GM12873 (cell line): ENCODE data around the gene ENTPD6.

Experiments used
- CTCF ChIP-seq: IDR thresholded peaks from 2 replicates; pipeline ENCODE4 v1.5.1; 2012; ENCODE audit warnings: low read depth, mild to moderate bottlenecking, moderate library complexity, low read length, control low read depth; ENCODE audit not compliant: insufficient read depth; ENCODE audit errors: missing control alignments

ENTPD6 gene

GRCh38 chr20:25247956-25248785, 52.7 kb downstream of the ENTPD6 start, which contains the start of gene PYGB:
PYGB (plus strand) TSS chr20:25248085; CDS start chr20:25248179, 94 bp downstream.
- peak; percentile 6 for TF ChIP-seq CTCF

GRCh38 chr20:25248786-25249172, 53.3 kb downstream of the ENTPD6 start:
- no peak for TF ChIP-seq CTCF

GRCh38 chr20:25249198-25249931, 53.9 kb downstream of the ENTPD6 start:
- no peak for TF ChIP-seq CTCF

- TF ChIP-seq CTCF = no peak
Measured at GRCh38 chr20:25250508-25250907, 55.0 kb downstream of the ENTPD6 start.

- TF ChIP-seq CTCF = no peak
Measured at GRCh38 chr20:25251019-25251418, 55.5 kb downstream of the ENTPD6 start.

GRCh38 chr20:25251558-25251957, 56.0 kb downstream of the ENTPD6 start:
- no peak for TF ChIP-seq CTCF

- TF ChIP-seq CTCF = no peak
Measured at GRCh38 chr20:25252230-25252651, 56.7 kb downstream of the ENTPD6 start.
